Measurements from ENCODE around the gene TBX4.

TBX4 gene

DNA sequence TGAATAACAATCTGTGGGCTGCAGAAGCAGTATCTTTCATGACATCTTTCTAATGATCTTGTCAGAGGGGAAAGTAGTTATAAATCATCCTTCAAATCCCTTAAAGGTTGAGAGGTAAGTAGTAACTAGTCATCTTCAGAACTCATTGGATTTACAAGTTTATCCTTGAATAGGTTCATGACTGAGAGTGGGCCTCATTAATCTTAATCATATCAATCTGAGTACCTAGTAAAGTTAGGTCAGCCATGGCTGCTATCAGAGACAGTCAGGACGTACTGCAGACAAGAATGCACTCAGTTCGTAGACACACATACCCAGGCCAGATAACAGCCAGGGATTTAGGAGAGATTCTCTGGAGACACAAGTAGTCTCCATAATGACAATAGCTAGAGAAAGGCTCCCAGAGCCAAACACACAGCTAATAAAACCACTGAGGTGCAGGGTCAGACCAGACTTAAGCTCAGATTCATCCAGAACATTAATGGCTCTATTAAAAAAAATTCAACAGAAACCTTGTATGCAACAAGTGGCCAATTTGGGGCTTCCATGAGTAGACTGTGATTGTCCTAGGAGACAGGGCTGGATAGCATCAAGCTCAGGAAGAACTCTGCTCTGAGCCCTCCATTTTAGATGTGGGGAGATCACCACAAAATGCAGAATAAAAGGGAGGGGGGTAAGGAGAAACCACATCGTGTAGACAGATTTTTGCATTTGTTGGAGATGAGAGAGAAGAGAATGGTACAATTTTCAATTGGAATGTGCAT lies 65.8 kb downstream of the TBX4 start:
- Histone ChIP-seq H3K9me3 (ENCODE audit: severe bottlenecking) (no peaks in the 10 kb centered on the region), H3K27ac (ENCODE audit: poor library complexity, severe bottlenecking) (no peak overlapping the region), H3K27me3 (ENCODE audit: insufficient read depth, poor library complexity, severe bottlenecking) (no peaks in the 10 kb centered on the region), H3K36me3 (ENCODE audit: low read depth) (no peaks in the 10 kb centered on the region), H3K4me3 (ENCODE audit: severe bottlenecking) (no peak overlapping the region), H3K4me1 (ENCODE audit: insufficient read depth, poor library complexity, severe bottlenecking) (no peaks in the 10 kb centered on the region)
- no peak for DNase-seq (ENCODE audit: low spot score)
- no peak for ATAC-seq (ENCODE audit: low read depth)
- TF ChIP-seq, protein P1, sequence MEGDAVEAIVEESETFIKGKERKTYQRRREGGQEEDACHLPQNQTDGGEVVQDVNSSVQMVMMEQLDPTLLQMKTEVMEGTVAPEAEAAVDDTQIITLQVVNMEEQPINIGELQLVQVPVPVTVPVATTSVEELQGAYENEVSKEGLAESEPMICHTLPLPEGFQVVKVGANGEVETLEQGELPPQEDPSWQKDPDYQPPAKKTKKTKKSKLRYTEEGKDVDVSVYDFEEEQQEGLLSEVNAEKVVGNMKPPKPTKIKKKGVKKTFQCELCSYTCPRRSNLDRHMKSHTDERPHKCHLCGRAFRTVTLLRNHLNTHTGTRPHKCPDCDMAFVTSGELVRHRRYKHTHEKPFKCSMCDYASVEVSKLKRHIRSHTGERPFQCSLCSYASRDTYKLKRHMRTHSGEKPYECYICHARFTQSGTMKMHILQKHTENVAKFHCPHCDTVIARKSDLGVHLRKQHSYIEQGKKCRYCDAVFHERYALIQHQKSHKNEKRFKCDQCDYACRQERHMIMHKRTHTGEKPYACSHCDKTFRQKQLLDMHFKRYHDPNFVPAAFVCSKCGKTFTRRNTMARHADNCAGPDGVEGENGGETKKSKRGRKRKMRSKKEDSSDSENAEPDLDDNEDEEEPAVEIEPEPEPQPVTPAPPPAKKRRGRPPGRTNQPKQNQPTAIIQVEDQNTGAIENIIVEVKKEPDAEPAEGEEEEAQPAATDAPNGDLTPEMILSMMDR (IDR thresholded peaks at IDR 0.05; ENCODE audit: poor library complexity, severe bottlenecking) = no peak

DNA sequence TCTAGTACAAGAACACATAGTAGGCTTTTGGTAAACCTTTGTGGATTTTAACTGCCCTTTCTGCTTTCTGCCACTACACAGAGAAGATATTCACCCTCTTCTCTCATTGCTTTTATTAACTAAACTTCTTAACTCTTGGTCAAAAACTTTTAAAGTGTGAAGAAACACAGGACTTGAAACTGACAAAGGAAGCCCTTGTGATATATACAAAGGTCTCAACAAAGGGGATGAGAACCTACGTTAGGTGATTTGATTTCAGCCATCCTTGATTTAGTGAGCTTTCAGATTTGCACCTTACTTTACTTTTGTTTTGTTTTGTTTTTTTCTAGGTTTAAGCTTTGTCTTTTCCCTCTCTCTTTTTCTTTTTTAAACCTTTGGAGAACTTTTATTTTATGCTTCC lies 66.9 kb downstream of the TBX4 start:
- no peak overlapping the region for H3K4me3 ChIP-seq (ENCODE audit: severe bottlenecking)
- peaks cover 5% of the 10 kb centered on the region for H3K27me3 ChIP-seq (ENCODE audit: insufficient read depth, poor library complexity, severe bottlenecking)
- TF ChIP-seq, protein P1 (IDR thresholded peaks at IDR 0.05; ENCODE audit: poor library complexity, severe bottlenecking) = no peak
- no peaks in the 10 kb centered on the region for H3K36me3 ChIP-seq (ENCODE audit: low read depth)
- no peak for DNase-seq (ENCODE audit: low spot score)
- no peak overlapping the region for H3K27ac ChIP-seq (ENCODE audit: poor library complexity, severe bottlenecking)
- no peaks in the 10 kb centered on the region for H3K4me1 ChIP-seq (ENCODE audit: insufficient read depth, poor library complexity, severe bottlenecking)
- H3K9me3 ChIP-seq (ENCODE audit: severe bottlenecking) = no peaks in the 10 kb centered on the region
- no peak for ATAC-seq (ENCODE audit: low read depth)

DNA sequence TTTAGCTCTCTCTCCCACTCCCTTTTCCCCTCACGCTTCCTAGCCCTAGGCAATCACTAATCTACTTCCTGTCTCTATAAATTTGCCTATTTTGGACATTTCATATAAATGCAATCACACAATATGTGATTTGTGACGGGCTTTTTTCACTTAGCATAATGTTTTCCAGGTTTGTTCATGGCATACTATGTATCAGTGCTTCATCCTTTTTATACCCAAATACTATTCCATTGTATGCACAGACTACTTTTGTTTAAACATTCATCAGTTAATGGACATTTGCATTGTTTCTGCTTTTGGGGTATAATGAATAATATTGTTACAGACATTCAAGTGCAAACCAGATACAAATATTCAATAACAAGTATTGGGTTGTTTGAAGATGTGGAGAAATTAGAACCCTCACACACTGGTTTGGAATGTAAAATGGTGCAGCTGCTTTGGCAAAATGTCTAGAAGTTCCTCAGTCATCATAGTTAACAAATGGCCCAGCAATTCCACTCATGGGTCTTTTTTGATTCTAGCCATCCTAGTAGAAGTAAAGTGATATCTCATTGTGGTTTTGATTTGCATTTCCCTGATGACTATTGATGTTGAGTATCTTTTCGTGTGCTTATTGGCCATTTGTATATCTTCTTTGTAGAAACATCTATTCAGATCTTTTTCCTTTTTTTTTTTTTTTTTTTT lies 67.7 kb downstream of the TBX4 start:
- DNase-seq (ENCODE audit: low spot score) = no peak
- ATAC-seq (ENCODE audit: low read depth) = no peak
- Histone ChIP-seq H3K4me3 (ENCODE audit: severe bottlenecking) (no peak overlapping the region), H3K27me3 (ENCODE audit: insufficient read depth, poor library complexity, severe bottlenecking) (peaks cover 5% of the 10 kb centered on the region), H3K9me3 (ENCODE audit: severe bottlenecking) (no peaks in the 10 kb centered on the region), H3K4me1 (ENCODE audit: insufficient read depth, poor library complexity, severe bottlenecking) (no peaks in the 10 kb centered on the region), H3K27ac (ENCODE audit: poor library complexity, severe bottlenecking) (no peak overlapping the region), H3K36me3 (ENCODE audit: low read depth) (no peaks in the 10 kb centered on the region)
- TF ChIP-seq, protein P1 (IDR thresholded peaks at IDR 0.05; ENCODE audit: poor library complexity, severe bottlenecking) = no peak

DNA sequence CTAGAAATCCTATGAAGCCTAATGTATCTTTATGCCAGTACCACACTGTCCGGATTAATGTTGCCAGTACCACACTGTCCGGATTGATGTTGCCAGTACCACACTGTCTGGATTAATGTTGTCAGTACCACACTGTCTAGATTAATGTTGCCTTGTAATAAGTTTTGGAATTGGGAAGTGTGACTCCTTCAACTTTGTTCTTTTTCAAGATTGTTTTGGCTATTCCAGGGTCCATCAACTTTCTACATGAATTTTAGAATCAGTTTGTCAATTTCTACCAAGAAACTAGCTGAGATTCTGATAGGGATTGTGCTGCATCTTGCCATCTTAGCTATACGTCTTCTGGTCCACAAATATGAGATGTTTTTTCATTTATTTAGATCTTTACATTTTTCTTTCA lies 68.7 kb downstream of the TBX4 start:
- no peak overlapping the region for H3K27ac ChIP-seq (ENCODE audit: poor library complexity, severe bottlenecking)
- DNase-seq (ENCODE audit: low spot score) = no peak
- ATAC-seq (ENCODE audit: low read depth) = no peak
- H3K4me3 ChIP-seq (ENCODE audit: severe bottlenecking) = no peak overlapping the region
- peaks cover 5% of the 10 kb centered on the region for H3K27me3 ChIP-seq (ENCODE audit: insufficient read depth, poor library complexity, severe bottlenecking)
- H3K36me3 ChIP-seq (ENCODE audit: low read depth) = no peaks in the 10 kb centered on the region
- H3K4me1 ChIP-seq (ENCODE audit: insufficient read depth, poor library complexity, severe bottlenecking) = no peaks in the 10 kb centered on the region
- H3K9me3 ChIP-seq (ENCODE audit: severe bottlenecking) = no peaks in the 10 kb centered on the region
- TF ChIP-seq, protein P1 (IDR thresholded peaks at IDR 0.05; ENCODE audit: poor library complexity, severe bottlenecking) = no peak

DNA sequence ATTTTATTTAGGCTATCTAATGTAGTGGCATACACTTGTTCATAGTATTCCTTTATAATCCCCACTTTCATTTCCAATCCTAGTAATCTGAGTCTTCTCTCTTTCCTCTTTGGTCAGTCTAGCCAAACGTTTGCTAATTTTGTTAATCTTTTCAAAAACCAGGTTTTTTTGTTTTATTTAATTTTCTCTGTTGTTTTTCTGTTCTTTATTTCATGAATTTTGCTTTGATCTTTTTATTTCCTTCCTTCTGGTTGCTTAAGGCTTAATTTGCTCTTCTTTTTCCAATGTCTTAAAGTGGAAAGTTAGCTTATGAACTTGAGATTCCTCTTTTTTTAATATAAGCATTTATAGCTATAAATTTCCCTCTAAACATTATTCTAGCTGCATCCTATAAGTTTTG lies 69.9 kb downstream of the TBX4 start:
- no peak for ATAC-seq (ENCODE audit: low read depth)
- DNase-seq (ENCODE audit: low spot score) = no peak
- Histone ChIP-seq H3K36me3 (ENCODE audit: low read depth) (no peaks in the 10 kb centered on the region), H3K9me3 (ENCODE audit: severe bottlenecking) (no peaks in the 10 kb centered on the region), H3K4me3 (ENCODE audit: severe bottlenecking) (no peak overlapping the region), H3K4me1 (ENCODE audit: insufficient read depth, poor library complexity, severe bottlenecking) (no peaks in the 10 kb centered on the region), H3K27ac (ENCODE audit: poor library complexity, severe bottlenecking) (no peak overlapping the region), H3K27me3 (ENCODE audit: insufficient read depth, poor library complexity, severe bottlenecking) (peaks cover 12% of the 10 kb centered on the region)
- TF ChIP-seq, protein P1 (IDR thresholded peaks at IDR 0.05; ENCODE audit: poor library complexity, severe bottlenecking) = no peak

All from RWPE2 (cell line).